H1 (cell line): ENCODE data around the gene GEMIN7. TPM values are rescaled to one million over a fixed set of nuclear protein-coding genes. Genes with fewer than 3 reads are reported as not detected.

Experiments used
- CTCF ChIA-PET: fragments of 300-600 bp; sonication (Branson Sonifier 250); formaldehyde crosslinking; loops from one replicate; lab custom pipeline; 2021; ENCODE audit not compliant: partially characterized antibody; lab: Charles Lee
- POLR2A ChIA-PET: fragments of 300-600 bp; sonication (Branson Sonifier 250); formaldehyde crosslinking; loops from one replicate; lab custom pipeline; 2021; ENCODE audit warnings: inconsistent platforms; ENCODE audit not compliant: partially characterized antibody; lab: Charles Lee
- DNase-seq, 2 experiments: peaks; one replicate each; pipeline versions ENCODE4 v3.0.0 to v3.0.0-alpha.2; 2010 to 2022; ENCODE audit warnings: low spot score in 2 of 2, low read depth in 1 of 2, mixed read lengths in 1 of 2
- FAIRE-seq: peaks from 2 replicates; lab custom pipeline; 2011; peaks lifted over from hg19 to GRCh38; lab: Jason Lieb, UNC
- H2AFZ ChIP-seq: 2 replicates; pipeline ENCODE4 v1.8.1; 2012; ENCODE audit warnings: low read length, inconsistent platforms
- H2AK5ac ChIP-seq: 2 replicates; pipeline ENCODE4 v1.6.1; 2013; ENCODE audit warnings: low read depth, low read length
- H2BK120ac ChIP-seq: replicated peaks from 2 replicates; pipeline ENCODE3; 2013; ENCODE audit warnings: low read depth, low read length, inconsistent platforms
- H2BK12ac ChIP-seq: 2 replicates; pipeline ENCODE4 v1.6.1; 2013; ENCODE audit warnings: low read depth, low read length
- H2BK15ac ChIP-seq: 2 replicates; pipeline ENCODE4 v1.6.1; 2013; ENCODE audit warnings: low read length
- H2BK20ac ChIP-seq: 2 replicates; pipeline ENCODE4 v1.6.1; 2013; ENCODE audit warnings: low read length
- H2BK5ac ChIP-seq: 2 replicates; pipeline ENCODE4 v1.6.1; 2013; ENCODE audit warnings: low read depth, low read length
- H3K14ac ChIP-seq: 2 replicates; pipeline ENCODE4 v1.6.1; 2013; ENCODE audit warnings: inconsistent platforms; ENCODE audit not compliant: insufficient read length
- H3K18ac ChIP-seq: 2 replicates; pipeline ENCODE4 v1.6.1; 2013; ENCODE audit warnings: low read length; ENCODE audit errors: extremely low read depth
- H3K23ac ChIP-seq: 2 replicates; pipeline ENCODE4 v1.6.1; 2013; ENCODE audit warnings: inconsistent platforms; ENCODE audit not compliant: insufficient read length
- H3K23me2 ChIP-seq: 2 replicates; pipeline ENCODE4 v1.6.1; 2013; ENCODE audit warnings: low read depth, low read length
- H3K27ac ChIP-seq: 2 replicates; pipeline ENCODE4 v1.6.1; 2011; ENCODE audit warnings: low read depth, low read length, inconsistent platforms
- H3K27me3 ChIP-seq, 4 experiments: replicated peaks in 1 of 4; 1 replicate in 1 of 4; 2 replicates in 3 of 4; pipeline versions ENCODE4 v1.6.1 to v1.8.1; 2011 to 2013; ENCODE audit warnings: low read length in 3 of 4, mild to moderate bottlenecking in 3 of 4, inconsistent platforms in 2 of 4, mixed read lengths in 2 of 4, moderate library complexity in 1 of 4; ENCODE audit not compliant: control insufficient read depth in 3 of 4, insufficient read depth in 3 of 4; ENCODE audit errors: extremely low read depth in 1 of 4
- H3K36me3 ChIP-seq, 4 experiments: 2 replicates each; pipeline versions ENCODE4 v1.6.1 to v1.8.1; 2011 to 2013; ENCODE audit warnings: mild to moderate bottlenecking in 4 of 4, low read length in 3 of 4, moderate library complexity in 2 of 4, control low read depth in 1 of 4, inconsistent platforms in 1 of 4; ENCODE audit not compliant: insufficient read depth in 4 of 4, control insufficient read depth in 2 of 4
- H3K4ac ChIP-seq: replicated peaks from 2 replicates; pipeline ENCODE3; 2013; ENCODE audit warnings: low read length, low read depth, mixed read lengths, inconsistent platforms; ENCODE audit not compliant: insufficient read length
- H3K4me1 ChIP-seq, 4 experiments: replicated peaks in 1 of 4; 1 replicate in 1 of 4; 2 replicates in 3 of 4; pipeline versions ENCODE4 v1.6.1 to v1.8.1; 2011 to 2013; ENCODE audit warnings: low read length in 3 of 4, inconsistent platforms in 2 of 4, mixed read lengths in 1 of 4; ENCODE audit not compliant: insufficient read depth in 4 of 4, control insufficient read depth in 3 of 4
- H3K4me2 ChIP-seq, 2 experiments: 2 replicates each; pipeline versions ENCODE4 v1.6.1 to v1.8.1; 2011 to 2013; ENCODE audit warnings: low read depth in 2 of 2, low read length in 2 of 2, control low read depth in 1 of 2, inconsistent platforms in 1 of 2, mild to moderate bottlenecking in 1 of 2; ENCODE audit not compliant: insufficient read depth in 1 of 2
- H3K4me3 ChIP-seq, 4 experiments: fragments of 200-600, 300-600 bp in 1 of 4; sonication (generic), shearing (Covaris generic), sonication (Bioruptor Twin) in 1 of 4; 2 replicates each; pipeline versions ENCODE4 v1.5.1 to v1.8.1; 2011 to 2016; ENCODE audit warnings: low read length in 4 of 4, low read depth in 3 of 4, control low read depth in 2 of 4, inconsistent platforms in 2 of 4, mild to moderate bottlenecking in 2 of 4, mixed read lengths in 1 of 4, moderate library complexity in 1 of 4; ENCODE audit not compliant: insufficient read depth in 2 of 4; ENCODE audit errors: extremely low read depth in 1 of 4
- H3K56ac ChIP-seq: replicated peaks from 2 replicates; pipeline ENCODE3; 2013; ENCODE audit warnings: low read depth, mild to moderate bottlenecking, mixed read lengths, low read length, inconsistent platforms; ENCODE audit not compliant: insufficient read length
- H3K79me1 ChIP-seq: 2 replicates; pipeline ENCODE4 v1.6.1; 2013; ENCODE audit warnings: low read depth, low read length, control low read depth
- H3K79me2 ChIP-seq, 2 experiments: 2 replicates each; pipeline versions ENCODE4 v1.6.1 to v1.8.1; 2012 to 2013; ENCODE audit warnings: low read length in 2 of 2, mild to moderate bottlenecking in 2 of 2, inconsistent platforms in 1 of 2; ENCODE audit not compliant: insufficient read depth in 2 of 2, control insufficient read depth in 1 of 2
- H3K9ac ChIP-seq, 4 experiments: replicated peaks in 1 of 4; 1 replicate in 1 of 4; 2 replicates in 3 of 4; pipeline versions ENCODE4 v1.6.1 to v1.8.1; 2011 to 2013; ENCODE audit warnings: low read depth in 3 of 4, low read length in 3 of 4, control low read depth in 2 of 4, mild to moderate bottlenecking in 2 of 4, moderate library complexity in 2 of 4, inconsistent platforms in 1 of 4; ENCODE audit errors: extremely low read depth in 1 of 4
- H3K9me3 ChIP-seq, 2 experiments: 2 replicates each; pipeline versions ENCODE4 v1.6.1 to v1.8.1; 2012 to 2013; ENCODE audit warnings: mild to moderate bottlenecking in 2 of 2, moderate library complexity in 2 of 2, control low read depth in 1 of 2, inconsistent platforms in 1 of 2, low read depth in 1 of 2, low read length in 1 of 2, mixed read lengths in 1 of 2; ENCODE audit not compliant: insufficient read depth in 2 of 2
- H4K20me1 ChIP-seq, 2 experiments: replicated peaks in 1 of 2; 2 replicates each; pipeline versions ENCODE3 to v1.8.1; 2011 to 2013; ENCODE audit warnings: inconsistent platforms in 2 of 2, low read length in 2 of 2, mild to moderate bottlenecking in 1 of 2; ENCODE audit not compliant: insufficient read depth in 2 of 2, control insufficient read depth in 1 of 2
- H4K5ac ChIP-seq: 2 replicates; pipeline ENCODE4 v1.6.1; 2013; ENCODE audit warnings: low read length, low read depth, mixed read lengths, inconsistent platforms; ENCODE audit not compliant: insufficient read length
- H4K8ac ChIP-seq: 2 replicates; pipeline ENCODE4 v1.8.0; 2013; ENCODE audit warnings: mild to moderate bottlenecking, moderate library complexity, low read length, inconsistent platforms; ENCODE audit not compliant: insufficient read depth; ENCODE audit errors: extremely low read depth
- H4K91ac ChIP-seq: replicated peaks from 2 replicates; pipeline ENCODE3; 2013; ENCODE audit warnings: low read length, mixed read lengths, inconsistent platforms; ENCODE audit not compliant: insufficient read length
- BRCA1 ChIP-seq: IDR thresholded peaks from 2 replicates; pipeline ENCODE4 v1.6.1; 2012; ENCODE audit warnings: low read depth, low read length, improper control_type of control experiment
- CBX8 ChIP-seq: fragments of 300-800, 300-1000 bp; sonication (generic); IDR thresholded peaks from 2 replicates; pipeline ENCODE4 v1.7.1; 2016; ENCODE audit warnings: low read depth, low read length, borderline replicate concordance
- CHD1 ChIP-seq: IDR thresholded peaks from 2 replicates; pipeline ENCODE4 v1.6.1; 2012; ENCODE audit warnings: low read depth, low read length, improper control_type of control experiment
- CREB1 ChIP-seq: IDR thresholded peaks from 2 replicates; pipeline ENCODE4 v1.6.1; 2012; ENCODE audit warnings: inconsistent platforms
- EP300 ChIP-seq, 2 experiments: IDR thresholded peaks; 1 replicate in 1 of 2; 2 replicates in 1 of 2; pipeline ENCODE4 v1.6.1; 2011 to 2012; ENCODE audit warnings: low read depth in 2 of 2, low read length in 2 of 2, mild to moderate bottlenecking in 2 of 2, borderline replicate concordance in 1 of 2, inconsistent platforms in 1 of 2, moderate library complexity in 1 of 2
- EZH2 ChIP-seq: fragments of 200-600 bp; sonication (generic); IDR thresholded peaks from 2 replicates; pipeline ENCODE4 v1.7.1; 2012; ENCODE audit warnings: low read depth, mild to moderate bottlenecking, moderate library complexity, low read length, inconsistent platforms; ENCODE audit not compliant: severe bottlenecking
- JUN ChIP-seq: IDR thresholded peaks from 2 replicates; pipeline ENCODE4 v1.6.1; 2011; ENCODE audit warnings: low read depth, mild to moderate bottlenecking, improper control_type of control experiment, low read length
- MAFK ChIP-seq: IDR thresholded peaks from 2 replicates; pipeline ENCODE4 v1.6.1; 2012; ENCODE audit warnings: low read depth, mild to moderate bottlenecking, improper control_type of control experiment, low read length
- POU5F1 ChIP-seq: IDR thresholded peaks from 2 replicates; pipeline ENCODE4 v1.6.1; 2011; ENCODE audit warnings: low read depth, mild to moderate bottlenecking, low read length, moderate library complexity
- SIN3A ChIP-seq, 2 experiments: IDR thresholded peaks in 1 of 2; conservative IDR thresholded peaks in 1 of 2; 2 replicates each; pipeline ENCODE4 v1.6.1; 2011 to 2012; ENCODE audit warnings: low read length in 2 of 2, improper control_type of control experiment in 1 of 2, low read depth in 1 of 2, mild to moderate bottlenecking in 1 of 2
- TEAD4 ChIP-seq: IDR thresholded peaks from 2 replicates; pipeline ENCODE4 v1.6.1; 2012; ENCODE audit warnings: low read depth, low read length, inconsistent platforms, mixed read lengths
- WGBS, 2 experiments: shearing (Covaris generic) in 1 of 2; methylation state at CpG; one replicate each; pipeline versions ENCODE4 v1.1.6 to v1.1.7; 2013 to 2015; ENCODE audit warnings: low lambda C conversion rate in 2 of 2, mixed read lengths in 2 of 2, inconsistent platforms in 1 of 2, low coverage in 1 of 2, missing lambda C conversion rate in 1 of 2; ENCODE audit not compliant: insufficient replicate concordance in 2 of 2, insufficient coverage in 1 of 2, insufficient read length in 1 of 2; ENCODE audit errors: extremely low coverage in 1 of 2, missing lambda C conversion rate in 1 of 2; 5-methylcytosine and 5-hydroxymethylcytosine counted together
- polyA plus RNA-seq, 7 experiments: library from polyadenylated mRNA; depleted of rRNA in 3 of 7; stranded (reverse) in 5 of 7; unstranded in 2 of 7; fragments of >200 nt in 5 of 7; fragments of 200-250 nt in 2 of 7; gene quantifications; 1 replicate in 5 of 7; 2 replicates in 1 of 7; 4 replicates in 1 of 7; pipeline versions ENCODE4 v1.2.1 to v1.2.3, GENCODE V29; 2011 to 2013; ENCODE audit warnings: missing spikeins in 2 of 7, mixed read lengths in 2 of 7
- total RNA-seq: library from RNA; stranded (reverse); fragmentation: NEBNext Ultra II Directional; extraction: Animal tissue kit (Norgen Biotek cat#: 25700); gene quantifications from 2 replicates; pipeline ENCODE4 v1.2.1, GENCODE V29; 2021
- TF ChIP-seq, protein P1 (sequence below): IDR thresholded peaks from 2 replicates; pipeline ENCODE4 v1.6.1; 2012; ENCODE audit warnings: inconsistent platforms

GEMIN7 gene
- total and polyA plus RNA-seq, 2 of the 8 experiments (the other 6 are each of a cell fraction or from before 2014, with no cell fraction given), result 48.0 to 91.6 TPM

DNA sequence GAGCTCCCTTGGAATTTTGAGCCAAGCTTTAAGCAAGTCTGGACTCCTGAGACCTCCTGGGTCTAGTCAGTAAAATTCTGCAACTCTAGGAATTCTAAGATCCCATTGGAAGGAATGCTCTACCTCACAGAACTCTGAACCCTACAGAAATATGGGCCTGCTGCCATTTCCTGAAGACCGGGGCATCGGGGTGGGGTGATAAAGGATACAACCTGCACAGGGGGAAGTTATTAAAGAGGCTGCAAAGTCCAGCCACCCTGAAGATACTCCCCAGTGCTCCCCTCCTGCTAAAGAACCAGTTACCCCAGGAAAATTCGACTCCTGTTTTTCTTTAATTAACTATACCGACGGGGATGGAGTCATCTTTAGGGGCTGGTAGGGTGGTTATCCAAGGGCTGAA lies 11.5 kb downstream of the GEMIN7 start:
- Histone ChIP-seq H2BK15ac (no peak overlapping the region), H3K4me2 (peak overlapping the region; percentile 94 to 98), H4K20me1 (peaks cover 4 to 14% of the 10 kb centered on the region in 2 experiments), H3K23me2 (peaks cover 16% of the 10 kb centered on the region), H2BK12ac (peak overlapping the region; percentile 75; the same call in 1 of the 2 replicates), H3K18ac (no peak overlapping the region), H4K8ac (no peak overlapping the region), H3K4ac (no peak overlapping the region), H2BK5ac (peak overlapping the region; percentile 86; the same call in 1 of the 2 replicates), H3K79me2 (peaks cover 19 to 37% of the 10 kb centered on the region in 2 experiments), H2BK120ac (no peak overlapping the region), H3K36me3 (peaks cover 4 to 16% (median 5%) of the 10 kb centered on the region in 4 experiments; a peak in 5 of 8 replicates), H3K56ac (no peak overlapping the region), H4K5ac (no peak overlapping the region), H3K14ac (no peak overlapping the region), H3K9ac (peak overlapping the region in 1 of 4 experiments; percentile 62; a peak in 3 of 7 replicates), H3K4me1 (peaks cover 4 to 17% (median 7%) of the 10 kb centered on the region in 4 experiments; a peak in 6 of 7 replicates), H2AFZ (no peak overlapping the region), H3K79me1 (peaks cover 15% of the 10 kb centered on the region), H3K27me3 (no peaks in the 10 kb centered on the region), H3K4me3 (peak overlapping the region in 2 of 4 experiments; percentile 57 to 97; a peak in 3 of 8 replicates), H2AK5ac (0 out of 2 replicates have a peak overlapping the region, but pooled peaks have one; percentile 46), H2BK20ac (no peak overlapping the region), H3K27ac (0 out of 2 replicates have a peak overlapping the region, but pooled peaks have one; percentile 55), H3K9me3 (no peaks in the 10 kb centered on the region), H3K23ac (no peak overlapping the region), H4K91ac (no peak overlapping the region)
- DNase-seq, result no peak
- CTCF ChIA-PET, result interaction anchor here (1.0 to 5.3 kb wide), 13 partner anchors 9 to 187 kb away, joined by 3 to 39 read pairs (median 5); partner anchors contain the start of genes GEMIN7 and ZNF296
- 94% methylated on average over 5 of the region's 5 CpGs; no CpG with 5 or more reads in 1 of the 2 experiments for WGBS, 2 experiments
- no peak for FAIRE-seq
- POLR2A ChIA-PET, result interaction anchor here (0.9 to 6.1 kb wide), 11 partner anchors 12 to 185 kb away, joined by 3 to 230 read pairs (median 6); partner anchors contain the start of genes APOE, GEMIN7 and ZNF296
- TF ChIP-seq CBX8 (no peak), JUN (no peak), MAFK (no peak), CHD1 (no peak), SIN3A (conservative IDR thresholded peaks at IDR 0.05 in 1 of 2, IDR thresholded peaks at IDR 0.05 in 1 of 2; ENCODE audit: low read depth in 1 of 2, low read length in 2 of 2) (no peak), TEAD4 (no peak), CREB1 (no peak), EZH2 (no peak), POU5F1 (no peak), BRCA1 (no peak), EP300 (IDR thresholded peaks at IDR 0.05; ENCODE audit: borderline replicate concordance in 1 of 2, low read depth in 2 of 2, low read length in 2 of 2) (no peak)
- TF ChIP-seq, protein P1, sequence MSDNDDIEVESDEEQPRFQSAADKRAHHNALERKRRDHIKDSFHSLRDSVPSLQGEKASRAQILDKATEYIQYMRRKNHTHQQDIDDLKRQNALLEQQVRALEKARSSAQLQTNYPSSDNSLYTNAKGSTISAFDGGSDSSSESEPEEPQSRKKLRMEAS, result no peak
